Liver (tissue), 9 donors: ENCODE results near the gene DDA1. TPM values are rescaled to one million over a fixed set of nuclear protein-coding genes. Genes with fewer than 3 reads are reported as not detected.

Experiments used
- DNase-seq: peaks from one replicate; pipeline ENCODE4 v3.0.0-alpha.2; 2017; ENCODE audit warnings: low spot score
- H3K27ac ChIP-seq, 2 donors: one replicate each; pipeline ENCODE4 v1.7.0; 2013; ENCODE audit warnings: inconsistent platforms in 2 of 2, low read length in 2 of 2, control low read depth in 1 of 2, low read depth in 1 of 2, mild to moderate bottlenecking in 1 of 2
- H3K27me3 ChIP-seq, 4 donors: one replicate each; pipeline versions ENCODE4 v1.6.1 to v1.7.0; 2013; ENCODE audit warnings: low read length in 3 of 4, inconsistent platforms in 1 of 4, mild to moderate bottlenecking in 1 of 4, moderate library complexity in 1 of 4; ENCODE audit not compliant: control insufficient read depth in 4 of 4, insufficient read depth in 4 of 4
- H3K36me3 ChIP-seq, 4 donors: one replicate each; pipeline versions ENCODE4 v1.6.1 to v1.7.0; 2013; ENCODE audit warnings: low read length in 3 of 4, mild to moderate bottlenecking in 3 of 4, low read depth in 1 of 4, moderate library complexity in 1 of 4; ENCODE audit not compliant: control insufficient read depth in 4 of 4, insufficient read depth in 3 of 4
- H3K4me1 ChIP-seq, 4 donors: one replicate each; pipeline versions ENCODE4 v1.6.1 to v1.7.0; 2013; ENCODE audit warnings: low read length in 3 of 4, mild to moderate bottlenecking in 3 of 4, moderate library complexity in 1 of 4; ENCODE audit not compliant: control insufficient read depth in 4 of 4, insufficient read depth in 4 of 4
- H3K4me3 ChIP-seq, 3 donors: one replicate each; pipeline versions ENCODE4 v1.6.1 to v1.7.0; 2013; ENCODE audit warnings: low read length in 3 of 3, control low read depth in 1 of 3, low read depth in 1 of 3, mild to moderate bottlenecking in 1 of 3
- H3K9ac ChIP-seq, 2 donors: one replicate each; pipeline ENCODE4 v1.7.0; 2013; ENCODE audit warnings: low read length in 2 of 2, mild to moderate bottlenecking in 2 of 2, moderate library complexity in 2 of 2, control low read depth in 1 of 2, low read depth in 1 of 2
- H3K9me3 ChIP-seq, 4 donors: one replicate each; pipeline versions ENCODE4 v1.6.1 to v1.7.0; 2013; ENCODE audit warnings: low read length in 3 of 4; ENCODE audit not compliant: control insufficient read depth in 4 of 4
- CTCF ChIP-seq: fragments of 150-350 bp; IDR thresholded peaks from 2 replicates; pipeline ENCODE4 v1.5.1; 2017; ENCODE audit warnings: improper control_type of control experiment, low read depth, low read length; ENCODE audit not compliant: missing input control
- FOXA1 ChIP-seq: IDR thresholded peaks from 2 replicates; pipeline ENCODE4 v1.6.1; 2016; ENCODE audit warnings: antibody characterized with exemption
- FOXA2 ChIP-seq: IDR thresholded peaks from 2 replicates; pipeline ENCODE4 v1.6.1; 2016; ENCODE audit warnings: antibody characterized with exemption
- GABPA ChIP-seq, 2 donors: IDR thresholded peaks in 1 of 2; conservative IDR thresholded peaks in 1 of 2; 2 replicates each; pipeline ENCODE4 v1.6.1; 2016; ENCODE audit warnings: antibody characterized with exemption in 2 of 2, mild to moderate bottlenecking in 1 of 2, moderate library complexity in 1 of 2
- HNF4A ChIP-seq, 2 donors: conservative IDR thresholded peaks; 2 replicates each; pipeline ENCODE4 v1.6.1; 2016; ENCODE audit warnings: antibody characterized with exemption in 2 of 2, mild to moderate bottlenecking in 2 of 2
- HNF4G ChIP-seq: IDR thresholded peaks from 2 replicates; pipeline ENCODE4 v1.6.1; 2016; ENCODE audit warnings: antibody characterized with exemption
- JUND ChIP-seq, 2 donors: IDR thresholded peaks; 2 replicates each; pipeline ENCODE4 v1.6.1; 2016; ENCODE audit warnings: antibody characterized with exemption in 2 of 2
- RAD21 ChIP-seq, 2 donors: IDR thresholded peaks; 2 replicates each; pipeline ENCODE4 v1.6.1; 2016; ENCODE audit warnings: antibody characterized with exemption in 2 of 2, mild to moderate bottlenecking in 2 of 2
- RXRA ChIP-seq, 2 donors: IDR thresholded peaks; 2 replicates each; pipeline ENCODE4 v1.6.1; 2017 to 2018; ENCODE audit warnings: antibody characterized with exemption in 2 of 2, mild to moderate bottlenecking in 1 of 2
- SP1 ChIP-seq: IDR thresholded peaks from 2 replicates; pipeline ENCODE4 v1.6.1; 2018; ENCODE audit warnings: antibody characterized with exemption, mild to moderate bottlenecking
- TAF1 ChIP-seq: conservative IDR thresholded peaks from 2 replicates; pipeline ENCODE4 v1.6.1; 2016; ENCODE audit warnings: antibody characterized with exemption, mild to moderate bottlenecking
- YY1 ChIP-seq: IDR thresholded peaks from 2 replicates; pipeline ENCODE4 v1.6.1; 2016; ENCODE audit warnings: antibody characterized with exemption, mild to moderate bottlenecking
- WGBS: extraction: QIAGEN DNeasy Blood & Tissue Kit; methylation state at CpG from one replicate; pipeline ENCODE4 v1.1.7; 2013; 5-methylcytosine and 5-hydroxymethylcytosine counted together
- polyA plus RNA-seq, 2 donors: library from polyadenylated mRNA; stranded (reverse) in 1 of 2; unstranded in 1 of 2; fragments of 200-250 nt in 1 of 2; fragments of >200 nt in 1 of 2; fragmentation: Nextera tagmentation in 1 of 2; extraction: Ambion mirVana in 1 of 2; gene quantifications; one replicate each; pipeline versions ENCODE4 v1.2.1 to v1.2.3, GENCODE V29; 2013 to 2015
- total RNA-seq, 2 donors: library from RNA; depleted of rRNA; stranded (reverse); fragments of >200 nt; gene quantifications; one replicate each; pipeline ENCODE4 v1.2.3, GENCODE V29; 2014
- TF ChIP-seq, protein P1 (sequence below): IDR thresholded peaks from 2 replicates; pipeline ENCODE4 v1.6.1; 2016; ENCODE audit warnings: antibody characterized with exemption
- TF ChIP-seq, protein P2 (sequence below): IDR thresholded peaks from 2 replicates; pipeline ENCODE4 v1.6.1; 2016; ENCODE audit warnings: antibody characterized with exemption, mild to moderate bottlenecking
- TF ChIP-seq, protein P3 (sequence below): IDR thresholded peaks from 2 replicates; pipeline ENCODE4 v1.6.1; 2016; ENCODE audit warnings: antibody characterized with exemption
- donor health status: healthy.
- donor health status: healthy.
- donor health status: healthy.
- donor health status: healthy.
- donor health status: healthy.

Gene DDA1
- total and polyA plus RNA-seq, 4 donors, result 7.9 to 37.9 (median 20.8) TPM

GRCh38 chr19:17340302-17340870, 31.0 kb downstream of the DDA1 start:
- Histone ChIP-seq H3K9me3 (no peaks in the 10 kb centered on the region), H3K4me1 (peaks cover 8 to 26% (median 17%) of the 10 kb centered on the region in 4 donors), H3K27ac (peak overlapping the region; percentile 49 to 75), H3K9ac (no peak overlapping the region), H3K27me3 (no peaks in the 10 kb centered on the region), H3K36me3 (peaks cover 0 to 3% (median 0%) of the 10 kb centered on the region in 4 donors), H3K4me3 (no peak overlapping the region)
- TF ChIP-seq, protein P1, sequence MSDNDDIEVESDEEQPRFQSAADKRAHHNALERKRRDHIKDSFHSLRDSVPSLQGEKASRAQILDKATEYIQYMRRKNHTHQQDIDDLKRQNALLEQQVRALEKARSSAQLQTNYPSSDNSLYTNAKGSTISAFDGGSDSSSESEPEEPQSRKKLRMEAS, result no peak
- TF ChIP-seq HNF4A (conservative IDR thresholded peaks at IDR 0.05), result no peak
- no peak for TF ChIP-seq RXRA (IDR thresholded peaks at IDR 0.05)
- no peak for TF ChIP-seq GABPA (IDR thresholded peaks at IDR 0.05 in 1 of 2, conservative IDR thresholded peaks at IDR 0.05 in 1 of 2)
- WGBS, result 71% methylated on average over 21 of the region's 21 CpGs
- DNase-seq, result peak; percentile 68

DNA sequence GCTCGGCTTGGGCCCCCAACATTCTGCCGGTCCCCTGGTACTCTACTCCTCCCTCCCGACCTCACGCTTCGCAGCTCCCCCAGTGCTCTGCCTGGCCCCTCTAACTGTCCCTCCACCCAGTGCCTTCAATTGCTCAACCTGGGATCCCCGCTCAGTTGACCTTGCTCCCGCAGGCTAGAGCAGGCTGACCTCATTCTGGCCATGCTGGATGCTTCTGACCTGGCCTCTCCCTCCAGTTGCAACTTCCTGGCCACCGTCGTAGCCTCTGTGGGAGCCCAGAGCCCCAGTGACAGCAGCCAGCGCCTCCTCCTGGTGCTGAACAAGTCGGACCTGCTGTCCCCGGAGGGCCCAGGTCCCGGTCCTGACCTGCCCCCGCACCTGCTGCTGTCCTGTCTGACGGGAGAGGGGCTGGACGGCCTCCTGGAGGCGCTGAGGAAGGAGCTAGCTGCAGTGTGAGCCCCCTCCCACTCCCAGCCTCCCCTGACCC, 31.6 kb downstream of the DDA1 start:
- H3K9ac ChIP-seq, result no peak overlapping the region
- DNase-seq, result no peak
- TF ChIP-seq HNF4A (conservative IDR thresholded peaks at IDR 0.05) (peak; percentile 52 to 53), HNF4G (no peak), YY1 (no peak), TAF1 (no peak), GABPA (IDR thresholded peaks at IDR 0.05 in 1 of 2, conservative IDR thresholded peaks at IDR 0.05 in 1 of 2) (peak in 1 of 2 donors; percentile 12), JUND (IDR thresholded peaks at IDR 0.05) (peak in 1 of 2 donors; percentile 42), SP1 (peak; percentile 76), RXRA (IDR thresholded peaks at IDR 0.05) (peak; percentile 51 to 79)
- TF ChIP-seq, protein P2, sequence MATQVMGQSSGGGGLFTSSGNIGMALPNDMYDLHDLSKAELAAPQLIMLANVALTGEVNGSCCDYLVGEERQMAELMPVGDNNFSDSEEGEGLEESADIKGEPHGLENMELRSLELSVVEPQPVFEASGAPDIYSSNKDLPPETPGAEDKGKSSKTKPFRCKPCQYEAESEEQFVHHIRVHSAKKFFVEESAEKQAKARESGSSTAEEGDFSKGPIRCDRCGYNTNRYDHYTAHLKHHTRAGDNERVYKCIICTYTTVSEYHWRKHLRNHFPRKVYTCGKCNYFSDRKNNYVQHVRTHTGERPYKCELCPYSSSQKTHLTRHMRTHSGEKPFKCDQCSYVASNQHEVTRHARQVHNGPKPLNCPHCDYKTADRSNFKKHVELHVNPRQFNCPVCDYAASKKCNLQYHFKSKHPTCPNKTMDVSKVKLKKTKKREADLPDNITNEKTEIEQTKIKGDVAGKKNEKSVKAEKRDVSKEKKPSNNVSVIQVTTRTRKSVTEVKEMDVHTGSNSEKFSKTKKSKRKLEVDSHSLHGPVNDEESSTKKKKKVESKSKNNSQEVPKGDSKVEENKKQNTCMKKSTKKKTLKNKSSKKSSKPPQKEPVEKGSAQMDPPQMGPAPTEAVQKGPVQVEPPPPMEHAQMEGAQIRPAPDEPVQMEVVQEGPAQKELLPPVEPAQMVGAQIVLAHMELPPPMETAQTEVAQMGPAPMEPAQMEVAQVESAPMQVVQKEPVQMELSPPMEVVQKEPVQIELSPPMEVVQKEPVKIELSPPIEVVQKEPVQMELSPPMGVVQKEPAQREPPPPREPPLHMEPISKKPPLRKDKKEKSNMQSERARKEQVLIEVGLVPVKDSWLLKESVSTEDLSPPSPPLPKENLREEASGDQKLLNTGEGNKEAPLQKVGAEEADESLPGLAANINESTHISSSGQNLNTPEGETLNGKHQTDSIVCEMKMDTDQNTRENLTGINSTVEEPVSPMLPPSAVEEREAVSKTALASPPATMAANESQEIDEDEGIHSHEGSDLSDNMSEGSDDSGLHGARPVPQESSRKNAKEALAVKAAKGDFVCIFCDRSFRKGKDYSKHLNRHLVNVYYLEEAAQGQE, result no peak
- H3K27me3 ChIP-seq, result no peaks in the 10 kb centered on the region
- H3K36me3 ChIP-seq, result peaks cover 0 to 3% (median 0%) of the 10 kb centered on the region in 4 donors
- peaks cover 8 to 25% (median 17%) of the 10 kb centered on the region in 4 donors for H3K4me1 ChIP-seq
- no peak overlapping the region for H3K4me3 ChIP-seq
- peak overlapping the region; percentile 49 to 75 for H3K27ac ChIP-seq
- no peaks in the 10 kb centered on the region for H3K9me3 ChIP-seq
- WGBS, result 65% methylated on average over 17 of the region's 17 CpGs

GRCh38 chr19:17341386-17341785, 32.0 kb downstream of the DDA1 start:
- DNase-seq, result no peak
- peak overlapping the region; percentile 49 to 75 for H3K27ac ChIP-seq
- WGBS, result 95% methylated on average over 15 of the region's 15 CpGs
- no peak for TF ChIP-seq RAD21 (IDR thresholded peaks at IDR 0.05)
- no peak for TF ChIP-seq FOXA2
- TF ChIP-seq HNF4A (conservative IDR thresholded peaks at IDR 0.05), result no peak
- TF ChIP-seq, protein P2, result no peak
- TF ChIP-seq, protein P1, result no peak
- no peak for TF ChIP-seq GABPA (IDR thresholded peaks at IDR 0.05 in 1 of 2, conservative IDR thresholded peaks at IDR 0.05 in 1 of 2)
- TF ChIP-seq CTCF, result no peak
- TF ChIP-seq RXRA (IDR thresholded peaks at IDR 0.05), result no peak
- TF ChIP-seq TAF1, result no peak
- no peak for TF ChIP-seq HNF4G
- no peak for TF ChIP-seq SP1
- no peak for TF ChIP-seq FOXA1
- TF ChIP-seq, protein P3, sequence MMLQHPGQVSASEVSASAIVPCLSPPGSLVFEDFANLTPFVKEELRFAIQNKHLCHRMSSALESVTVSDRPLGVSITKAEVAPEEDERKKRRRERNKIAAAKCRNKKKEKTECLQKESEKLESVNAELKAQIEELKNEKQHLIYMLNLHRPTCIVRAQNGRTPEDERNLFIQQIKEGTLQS, result no peak

More at GRCh38 chr19:17341386-17341785, 32.0 kb downstream of the DDA1 start:
- Histone ChIP-seq H3K4me1 (peaks cover 8 to 25% (median 17%) of the 10 kb centered on the region in 4 donors), H3K27me3 (no peaks in the 10 kb centered on the region), H3K9ac (no peak overlapping the region), H3K9me3 (no peaks in the 10 kb centered on the region), H3K36me3 (peaks cover 0 to 3% (median 0%) of the 10 kb centered on the region in 4 donors), H3K4me3 (no peak overlapping the region)
